EH (cell line): Measurements from ENCODE around the gene HLA-F.

Source experiments
- DNase-seq: peaks from one replicate; pipeline ENCODE4 v3.0.0-alpha.2; 2015; ENCODE audit warnings: low read depth

Gene HLA-F

DNA sequence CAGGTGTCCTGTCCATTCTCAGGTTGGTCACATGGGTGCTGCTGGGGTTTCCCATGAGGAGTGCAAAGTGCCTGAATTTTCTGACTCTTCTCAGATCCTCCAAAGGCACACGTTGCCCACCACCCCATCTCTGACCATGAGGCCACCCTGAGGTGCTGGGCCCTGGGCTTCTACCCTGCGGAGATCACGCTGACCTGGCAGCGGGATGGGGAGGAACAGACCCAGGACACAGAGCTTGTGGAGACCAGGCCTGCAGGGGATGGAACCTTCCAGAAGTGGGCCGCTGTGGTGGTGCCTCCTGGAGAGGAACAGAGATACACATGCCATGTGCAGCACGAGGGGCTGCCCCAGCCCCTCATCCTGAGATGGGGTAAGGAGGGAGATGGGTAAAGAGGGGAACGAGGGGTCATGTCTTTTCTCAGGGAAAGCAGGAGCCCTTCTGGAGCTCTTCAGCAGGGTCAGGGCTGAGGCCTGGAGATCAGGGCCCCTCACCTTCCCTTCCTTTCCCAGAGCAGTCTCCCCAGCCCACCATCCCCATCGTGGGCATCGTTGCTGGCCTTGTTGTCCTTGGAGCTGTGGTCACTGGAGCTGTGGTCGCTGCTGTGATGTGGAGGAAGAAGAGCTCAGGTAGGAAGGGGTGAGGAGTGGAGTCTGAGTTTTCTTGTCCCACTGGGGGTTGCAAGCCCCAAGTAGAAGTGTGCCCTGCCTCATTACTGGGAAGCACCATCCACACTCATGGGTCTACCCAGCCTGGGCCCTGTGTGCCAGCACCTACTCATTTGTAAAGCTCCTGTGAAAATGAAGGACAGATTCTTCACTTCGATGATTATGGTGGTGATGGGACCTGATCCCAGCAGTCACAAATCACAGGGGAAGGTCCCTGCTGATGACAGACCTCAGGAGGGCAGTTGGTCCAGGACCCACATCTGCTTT lies 2.0 kb downstream of the HLA-F start:
- DNase-seq, result no peak

DNA sequence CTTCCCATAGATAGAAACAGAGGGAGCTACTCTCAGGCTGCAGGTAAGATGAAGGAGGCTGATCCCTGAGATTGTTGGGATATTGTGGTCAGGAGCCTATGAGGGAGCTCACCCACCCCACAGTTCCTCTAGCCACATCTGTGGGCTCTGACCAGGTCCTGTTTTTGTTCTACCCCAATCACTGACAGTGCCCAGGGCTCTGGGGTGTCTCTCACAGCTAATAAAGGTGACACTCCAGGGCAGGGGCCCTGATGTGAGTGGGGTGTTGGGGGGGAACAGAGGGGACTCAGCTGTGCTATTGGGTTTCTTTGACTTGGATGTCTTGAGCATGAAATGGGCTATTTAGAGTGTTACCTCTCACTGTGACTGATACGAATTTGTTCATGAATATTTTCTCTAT lies 2.8 kb downstream of the HLA-F start:
- DNase-seq, result no peak

DNA sequence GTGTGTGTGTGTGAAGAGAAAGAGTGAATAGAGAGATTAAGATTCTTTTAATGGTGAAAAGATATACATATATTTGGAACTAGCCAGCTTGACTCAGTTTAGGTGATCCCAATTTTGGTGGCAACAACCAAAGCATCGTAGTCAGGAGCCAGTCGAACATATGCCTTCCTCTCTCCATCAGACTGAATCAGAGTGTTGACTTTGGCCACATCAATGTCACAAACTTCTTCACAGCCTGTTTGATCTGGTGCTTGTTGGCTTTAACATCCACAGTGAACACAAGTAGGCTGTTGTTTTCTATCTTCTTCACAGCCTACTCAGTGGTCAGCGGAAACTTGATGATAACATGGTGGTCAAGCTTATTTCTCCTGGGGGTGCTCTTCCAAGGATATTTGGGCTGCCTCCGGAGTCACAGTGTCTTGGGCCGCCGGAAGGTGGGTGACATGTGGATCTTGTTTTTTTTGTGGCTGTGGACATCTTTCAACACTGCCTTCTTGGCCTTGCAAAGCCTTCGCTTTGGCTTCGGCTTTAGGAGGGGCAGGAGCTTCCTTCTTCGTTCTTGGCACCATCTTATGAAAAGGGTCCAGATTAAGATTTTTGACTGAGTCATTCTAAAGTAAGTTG lies 3.4 kb downstream of the HLA-F start:
- no peak for DNase-seq

DNA sequence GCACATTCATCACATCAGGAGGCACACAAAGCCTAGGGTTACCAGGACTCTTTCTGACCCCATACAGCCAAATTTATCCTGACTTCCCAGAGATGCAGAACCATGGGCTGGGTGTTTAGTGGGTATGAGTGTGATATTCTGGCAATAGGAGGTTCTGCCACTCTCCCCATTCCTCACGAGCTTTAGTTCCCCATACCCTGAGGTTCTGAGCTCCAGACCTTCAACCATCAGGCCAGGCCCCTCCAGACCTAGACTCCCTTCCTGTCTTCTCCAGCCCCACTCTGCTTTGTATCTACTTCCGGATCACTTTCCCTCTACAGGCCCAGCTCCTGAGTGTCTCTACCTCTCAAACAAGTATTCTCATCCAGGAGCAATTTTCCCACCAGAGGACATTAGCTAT lies 4.4 kb downstream of the HLA-F start:
- no peak for DNase-seq

- DNase-seq, result no peak
These were observed 5.1 kb downstream of the HLA-F start for GRCh38 chr6:29728173-29728874.

DNA sequence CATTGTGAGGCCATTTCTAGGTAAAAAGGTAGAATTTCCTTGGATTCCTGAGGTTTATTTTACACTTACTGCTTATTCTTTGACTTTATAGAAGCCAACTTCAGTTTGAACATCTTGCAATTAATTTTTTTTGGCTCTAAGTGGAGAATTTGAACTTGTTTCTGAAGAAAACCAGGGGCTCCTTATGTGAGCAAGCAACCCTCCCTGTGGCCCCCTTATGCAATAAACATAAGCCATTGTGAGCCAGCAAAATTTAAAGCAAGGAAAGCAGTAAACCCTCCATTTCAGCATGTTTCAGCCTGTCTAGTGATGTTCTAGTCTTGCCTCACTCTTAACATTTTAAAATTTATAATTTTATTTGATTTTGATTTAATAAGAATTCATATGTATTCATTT lies 5.6 kb downstream of the HLA-F start:
- DNase-seq, result no peak

DNA sequence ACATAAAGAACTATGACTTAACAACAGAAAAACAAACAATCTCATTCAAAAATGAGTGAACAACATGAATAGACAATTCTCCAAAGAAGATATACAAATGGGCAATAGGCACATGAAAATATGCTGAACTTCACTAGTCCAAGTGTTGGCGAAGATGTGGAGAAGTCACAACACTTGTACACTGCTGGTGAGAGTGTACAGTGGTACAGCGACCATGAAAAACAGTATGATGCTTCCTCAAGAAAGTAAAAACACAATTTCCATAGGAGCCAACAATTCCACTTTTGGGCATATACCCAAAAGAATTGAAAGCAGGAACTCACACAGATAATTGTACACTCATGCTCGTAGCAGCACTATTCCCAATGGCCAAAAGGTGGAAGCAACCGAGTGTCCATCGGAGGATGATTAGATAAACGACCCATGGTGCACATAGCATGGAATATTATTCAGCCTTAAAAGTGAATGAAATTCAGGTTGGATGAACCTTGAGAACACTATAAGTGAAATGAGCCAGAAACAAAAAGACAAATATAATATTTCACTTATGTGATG lies 6.6 kb downstream of the HLA-F start:
- DNase-seq, result no peak

DNA sequence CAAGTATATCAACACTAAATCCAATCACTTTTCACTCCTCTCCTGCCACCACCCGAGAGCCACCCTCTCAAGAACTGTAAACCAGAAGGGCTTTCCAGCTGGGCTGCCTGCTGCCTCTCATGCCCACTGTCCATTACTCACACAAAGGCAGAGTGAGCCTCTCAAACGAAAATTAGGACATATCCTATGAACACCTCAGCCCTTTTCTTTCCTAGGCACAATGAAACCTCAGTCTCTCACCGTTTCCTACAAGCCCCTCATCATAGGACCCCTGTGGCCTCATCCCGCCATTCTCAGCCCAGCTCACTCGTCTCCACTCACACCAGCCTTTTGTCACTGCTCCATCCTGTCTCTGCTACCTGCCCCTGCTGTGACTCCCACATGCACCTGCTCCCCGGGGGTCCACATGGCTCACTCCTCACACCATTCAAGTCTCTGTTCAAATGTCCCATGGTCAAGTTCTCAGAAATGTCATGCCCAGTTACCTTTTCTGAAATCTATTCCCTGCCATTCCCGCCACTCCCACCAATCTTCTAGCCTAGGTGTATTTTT lies 7.4 kb downstream of the HLA-F start:
- no peak for DNase-seq

GRCh38 chr6:29731281-29731680 lies 8.0 kb downstream of the HLA-F start:
- no peak for DNase-seq

- no peak for DNase-seq
These were observed 9.8 kb downstream of the HLA-F start for GRCh38 chr6:29733057-29733456.

- no peak for DNase-seq
These were observed 11.1 kb downstream of the HLA-F start for GRCh38 chr6:29734046-29735018.

DNA sequence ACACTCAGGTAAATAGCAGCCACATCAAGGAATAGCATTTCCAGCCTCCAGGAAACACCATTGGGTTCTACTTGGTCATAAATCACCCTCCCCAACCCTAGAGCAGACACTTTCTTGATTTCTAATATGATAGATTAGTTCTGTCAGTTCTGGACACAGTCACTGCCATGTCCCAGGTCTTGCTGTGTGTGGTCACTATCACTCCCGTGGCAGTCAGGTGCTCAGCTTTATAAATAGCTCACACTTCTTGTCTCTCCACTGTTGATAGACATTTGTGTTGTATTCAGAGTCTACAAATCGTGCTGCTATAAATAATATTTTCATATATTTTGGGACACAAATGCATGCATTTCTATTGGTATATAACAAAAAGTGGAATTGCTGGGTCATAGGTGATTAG lies 13.3 kb downstream of the HLA-F start:
- no peak for DNase-seq

DNA sequence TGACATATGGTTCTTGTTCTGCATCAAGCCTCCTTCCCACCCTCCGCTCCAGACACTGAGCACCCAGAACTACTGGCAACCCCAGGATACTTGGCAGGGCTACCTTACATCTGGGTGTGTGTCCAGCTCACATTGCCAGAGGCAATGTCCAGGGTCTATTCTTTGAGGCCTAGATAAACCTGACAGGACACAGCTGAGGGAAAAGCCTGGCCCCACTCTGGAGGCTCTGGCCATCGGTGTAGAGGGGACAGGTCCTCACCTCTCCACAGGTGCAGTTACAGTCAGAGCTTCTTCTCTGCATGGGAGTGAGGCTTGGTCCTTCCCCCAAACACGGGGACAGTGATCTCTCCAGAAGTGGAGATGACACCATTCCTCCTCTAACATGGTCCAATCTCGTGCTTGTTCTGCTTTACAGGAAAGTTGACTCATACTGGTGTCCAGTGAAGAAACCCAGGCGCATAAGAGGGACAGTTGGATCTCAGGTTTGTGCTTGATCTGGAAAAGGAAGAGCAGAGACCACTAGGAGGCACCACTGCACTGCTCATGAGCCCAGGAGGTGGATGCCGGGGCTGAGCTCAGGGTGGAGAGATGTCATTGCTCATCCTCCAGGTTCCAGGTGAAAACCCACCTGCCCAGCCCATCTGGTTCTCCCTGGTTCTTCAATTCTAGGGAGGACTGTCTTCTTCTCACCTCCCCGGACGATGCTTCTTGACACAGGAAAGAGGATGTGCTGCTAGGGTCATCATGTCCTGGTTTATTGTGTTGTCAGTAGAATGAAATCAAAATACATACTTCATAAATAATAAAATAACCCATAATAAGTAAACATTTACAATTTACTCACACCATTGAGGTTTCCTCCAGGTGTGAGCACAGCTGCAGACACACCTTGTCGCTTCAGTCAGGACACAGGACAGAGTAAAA lies 14.7 kb downstream of the HLA-F start:
- peak; percentile 76 for DNase-seq

DNA sequence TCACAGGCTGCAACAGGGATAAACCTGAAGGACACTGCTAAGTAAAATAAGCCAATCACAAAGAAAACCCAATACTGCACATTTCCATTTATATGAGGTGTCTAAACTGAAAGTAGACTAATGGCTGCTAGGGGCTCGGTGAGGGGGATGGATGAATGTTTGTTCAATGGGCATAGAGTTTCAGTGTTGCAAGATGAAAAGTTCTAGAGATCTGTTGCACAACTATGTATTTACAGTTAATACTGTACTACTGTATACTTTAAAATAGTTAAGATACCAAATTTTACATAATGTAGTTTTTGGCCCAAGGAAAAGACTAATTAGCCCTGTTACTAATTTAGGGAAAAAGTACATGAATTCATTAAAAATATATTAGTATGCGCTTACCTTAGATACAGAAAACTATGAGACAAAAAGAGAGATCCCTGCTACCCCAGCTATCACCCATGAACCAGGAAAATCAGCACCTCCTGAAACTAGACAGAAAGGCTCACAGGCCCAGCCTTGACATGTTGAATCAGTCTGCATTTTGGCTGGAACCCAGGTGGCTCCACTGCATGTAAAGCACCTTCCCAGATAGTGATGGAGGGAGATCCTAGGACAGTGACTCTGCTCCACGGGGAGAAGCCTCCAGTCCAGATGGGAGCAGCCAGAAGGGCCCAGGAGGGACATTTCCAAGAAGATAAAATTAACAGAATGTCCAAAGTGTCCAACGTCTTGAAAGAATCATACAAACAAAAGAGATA lies 16.1 kb downstream of the HLA-F start:
- no peak for DNase-seq

- no peak for DNase-seq
These were observed 16.6 kb downstream of the HLA-F start for GRCh38 chr6:29739882-29740261.

DNA sequence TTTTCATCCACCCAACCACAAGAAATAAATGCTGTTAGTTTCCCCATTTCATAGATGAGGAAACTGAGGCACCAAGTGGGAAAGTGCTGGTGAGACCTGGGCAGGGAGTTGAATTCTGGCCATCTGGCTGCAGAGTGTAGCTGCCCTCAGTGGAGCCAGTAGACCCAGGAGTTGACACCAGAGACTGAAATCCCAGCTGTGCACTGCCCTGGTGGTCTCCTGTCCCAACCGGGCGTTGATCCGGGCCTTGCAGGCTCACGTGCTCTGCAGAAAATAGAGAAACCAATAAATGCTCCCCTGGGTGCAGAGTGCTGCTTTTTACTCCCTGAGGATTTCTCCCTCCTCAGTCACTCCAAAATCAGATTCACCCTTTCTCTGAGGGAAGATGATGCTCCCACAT lies 18.4 kb downstream of the HLA-F start:
- no peak for DNase-seq

- DNase-seq, result no peak
These were observed 18.9 kb downstream of the HLA-F start for GRCh38 chr6:29742127-29742526.

DNA sequence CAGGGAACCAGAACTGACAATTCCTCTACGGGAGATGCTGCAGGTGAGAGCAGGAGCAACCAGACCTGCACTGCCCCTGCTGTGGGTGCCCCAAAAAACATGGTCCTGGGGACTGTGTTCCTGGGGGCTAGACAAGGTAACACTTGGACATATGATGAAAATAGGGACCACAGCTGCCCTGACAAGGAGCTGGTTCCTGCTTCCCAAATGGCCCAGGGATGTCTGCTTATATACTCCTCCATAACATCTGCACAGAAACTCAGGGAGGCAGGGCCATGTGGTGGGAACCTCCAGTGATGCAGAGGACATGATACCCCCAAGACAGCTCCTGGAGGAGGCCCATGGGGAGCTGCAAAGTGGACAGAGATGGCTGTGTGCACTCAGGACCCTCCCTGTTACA lies 19.8 kb downstream of the HLA-F start:
- no peak for DNase-seq

DNA sequence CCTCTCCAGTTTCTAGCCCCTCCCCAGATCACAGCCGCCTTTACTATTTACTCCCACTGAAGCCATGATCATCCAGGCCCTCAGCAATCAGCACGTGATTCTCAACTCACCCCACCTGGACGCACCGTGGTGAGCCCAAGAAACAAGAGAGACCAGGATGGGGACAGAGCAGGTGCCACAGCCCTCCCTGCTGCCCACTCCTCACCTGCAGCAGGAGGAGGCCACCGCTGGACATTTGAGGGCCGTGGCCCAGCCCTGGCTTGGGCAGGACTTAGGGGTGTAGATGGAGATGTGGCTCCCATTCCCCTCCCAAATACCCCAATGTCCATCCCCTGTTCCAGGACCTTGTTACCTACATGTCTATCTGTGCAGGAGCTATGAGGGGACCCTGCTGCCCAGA lies 20.3 kb downstream of the HLA-F start:
- DNase-seq, result no peak
